ENCODE data around the gene MRPL23. TPM values are rescaled to one million over a fixed set of nuclear protein-coding genes. Genes with fewer than 3 reads are reported as not detected.

Gene MRPL23
- total RNA-seq, 2 experiments from 2014 or later: 134 to 145 TPM

- TF ChIP-seq, protein P1, sequence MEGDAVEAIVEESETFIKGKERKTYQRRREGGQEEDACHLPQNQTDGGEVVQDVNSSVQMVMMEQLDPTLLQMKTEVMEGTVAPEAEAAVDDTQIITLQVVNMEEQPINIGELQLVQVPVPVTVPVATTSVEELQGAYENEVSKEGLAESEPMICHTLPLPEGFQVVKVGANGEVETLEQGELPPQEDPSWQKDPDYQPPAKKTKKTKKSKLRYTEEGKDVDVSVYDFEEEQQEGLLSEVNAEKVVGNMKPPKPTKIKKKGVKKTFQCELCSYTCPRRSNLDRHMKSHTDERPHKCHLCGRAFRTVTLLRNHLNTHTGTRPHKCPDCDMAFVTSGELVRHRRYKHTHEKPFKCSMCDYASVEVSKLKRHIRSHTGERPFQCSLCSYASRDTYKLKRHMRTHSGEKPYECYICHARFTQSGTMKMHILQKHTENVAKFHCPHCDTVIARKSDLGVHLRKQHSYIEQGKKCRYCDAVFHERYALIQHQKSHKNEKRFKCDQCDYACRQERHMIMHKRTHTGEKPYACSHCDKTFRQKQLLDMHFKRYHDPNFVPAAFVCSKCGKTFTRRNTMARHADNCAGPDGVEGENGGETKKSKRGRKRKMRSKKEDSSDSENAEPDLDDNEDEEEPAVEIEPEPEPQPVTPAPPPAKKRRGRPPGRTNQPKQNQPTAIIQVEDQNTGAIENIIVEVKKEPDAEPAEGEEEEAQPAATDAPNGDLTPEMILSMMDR (IDR thresholded peaks at IDR 0.05): no peak
- no peak overlapping the region for H3K4me3 Mint-ChIP-seq
- no peaks in the 10 kb centered on the region for H3K27me3 Mint-ChIP-seq
- peaks cover 2% of the 10 kb centered on the region for H3K4me1 Mint-ChIP-seq (ENCODE audit: low read depth)
- ChIA-PET CTCF (interaction anchor here (0.6 to 2.0 kb wide), 2 partner anchors 47 to 251 kb away, joined by 3 to 5 read pairs; no protein-coding TSS in a partner anchor), POLR2A (interaction anchor here (0.7 to 0.8 kb wide), 2 partner anchors 68 to 114 kb away, joined by 3 read pairs; partner anchors contain the start of gene H19)
- no peak for DNase-seq
- no peaks in the 10 kb centered on the region for H3K9me3 Mint-ChIP-seq
- ATAC-seq: no peak
- no peak overlapping the region for H3K27ac Mint-ChIP-seq
- intact Hi-C loops (cut with micrococcal nuclease): no loop called here
- no peaks in the 10 kb centered on the region for H3K36me3 Mint-ChIP-seq (ENCODE audit: low read depth)
These were observed 17.3 kb upstream of the MRPL23 start for GRCh38 chr11:1929621-1930461.

DNA sequence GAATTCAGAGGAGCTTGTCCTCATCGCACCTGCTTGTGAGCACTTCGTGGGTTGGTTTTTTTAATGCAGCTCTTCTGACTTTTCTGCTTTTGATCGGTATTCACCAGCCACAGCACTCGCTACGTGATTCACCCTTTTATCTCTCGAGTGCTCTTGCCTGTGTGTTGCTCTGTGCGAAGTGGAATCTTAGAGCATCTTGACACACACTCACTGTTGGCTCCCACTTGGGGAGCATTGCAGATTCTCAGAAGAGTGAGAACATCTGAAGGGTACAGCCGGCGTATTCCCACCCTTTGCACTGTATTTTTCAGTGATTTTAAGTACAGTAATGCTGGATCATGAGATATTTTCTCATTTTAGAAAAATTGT lies 16.7 kb upstream of the MRPL23 start:
- CTCF ChIA-PET: interaction anchor here (0.6 kb wide), 1 partner anchor 252 kb away, joined by 3 read pairs; no protein-coding TSS in a partner anchor
- POLR2A ChIA-PET: interaction anchor here (0.7 kb wide), 1 partner anchor 114 kb away, joined by 3 read pairs; no protein-coding TSS in a partner anchor
- intact Hi-C loops (cut with micrococcal nuclease): no loop called here

DNA sequence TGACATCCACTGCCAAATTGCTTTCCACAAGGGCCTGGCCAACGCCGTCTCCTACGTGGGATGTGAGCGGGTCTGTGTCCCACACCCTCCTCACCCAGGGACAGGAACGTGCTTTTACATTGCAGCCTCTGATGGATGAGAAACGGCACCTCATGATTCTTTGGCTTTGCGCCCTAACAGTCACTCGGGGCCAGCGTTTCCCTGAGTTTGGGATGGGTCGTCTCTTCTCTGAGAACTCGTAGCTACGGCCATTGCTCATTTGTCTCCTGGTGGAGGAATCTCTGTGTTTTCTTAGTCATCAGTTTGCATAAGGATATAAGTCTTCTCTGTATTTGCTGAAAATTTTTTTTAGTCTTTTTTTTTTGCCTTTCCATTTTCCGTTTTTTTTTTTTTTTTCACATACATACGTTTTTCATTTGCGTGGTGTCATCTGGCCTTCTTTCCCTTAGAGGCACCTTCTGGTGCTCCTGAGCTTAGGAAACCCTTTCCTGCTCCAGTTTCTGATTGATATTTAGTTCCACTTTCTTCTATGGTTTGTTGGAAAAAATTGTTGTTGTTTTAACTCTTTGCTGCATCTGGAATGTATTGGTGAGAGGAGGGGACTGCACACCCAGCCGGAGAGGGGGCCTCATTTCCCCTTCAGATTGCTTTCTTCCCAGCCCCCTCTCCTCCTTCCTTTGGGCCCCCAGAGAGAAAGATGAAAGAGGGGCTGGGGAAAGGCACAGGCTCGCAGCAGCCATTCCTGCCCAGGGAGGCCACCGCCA lies 15.6 kb upstream of the MRPL23 start:
- H3K4me1 Mint-ChIP-seq (ENCODE audit: low read depth): peaks cover 2% of the 10 kb centered on the region
- CTCF ChIA-PET: interaction anchor here (1.2 kb wide), 1 partner anchor 49 kb away, joined by 3 read pairs; no protein-coding TSS in a partner anchor
- DNase-seq (no peak), ATAC-seq (no peak)
- H3K4me3 Mint-ChIP-seq: no peak overlapping the region
- H3K27ac Mint-ChIP-seq: no peak overlapping the region
- H3K36me3 Mint-ChIP-seq (ENCODE audit: low read depth): no peaks in the 10 kb centered on the region
- H3K27me3 Mint-ChIP-seq: no peaks in the 10 kb centered on the region
- no peaks in the 10 kb centered on the region for H3K9me3 Mint-ChIP-seq
- POLR2A ChIA-PET: no interaction called here
- intact Hi-C loops (cut with micrococcal nuclease): no loop called here
- TF ChIP-seq, protein P1 (IDR thresholded peaks at IDR 0.05): no peak

More for the DNA sequence above, 16.7 kb upstream of the MRPL23 start:
- Mint-ChIP-seq H3K27me3 (no peaks in the 10 kb centered on the region), H3K36me3 (ENCODE audit: low read depth) (no peaks in the 10 kb centered on the region), H3K27ac (no peak overlapping the region), H3K9me3 (no peaks in the 10 kb centered on the region), H3K4me3 (no peak overlapping the region), H3K4me1 (ENCODE audit: low read depth) (peaks cover 2% of the 10 kb centered on the region)
- DNase-seq: no peak
- ATAC-seq: peak; percentile 51
- TF ChIP-seq, protein P1 (IDR thresholded peaks at IDR 0.05): no peak

DNA sequence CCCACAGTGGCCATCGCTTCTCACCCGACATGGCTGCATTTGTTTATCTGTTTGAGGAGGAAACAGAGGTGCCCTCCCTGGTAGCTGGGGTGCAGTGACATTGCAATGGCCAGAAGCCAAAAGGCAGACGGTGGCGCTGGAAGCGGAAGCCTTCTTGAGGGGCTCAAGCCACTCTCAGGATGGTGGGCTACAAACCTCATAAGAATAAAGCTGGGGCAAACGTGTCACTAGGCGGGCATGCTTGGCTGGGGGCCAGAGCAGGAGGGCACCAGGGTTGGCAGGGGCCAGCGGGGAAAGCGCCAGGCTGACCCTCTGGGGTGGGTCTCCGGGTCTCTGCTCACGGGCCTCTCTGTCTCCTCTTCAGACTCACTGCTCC lies 15.0 kb upstream of the MRPL23 start:
- ChIA-PET CTCF (interaction anchor here (1.2 kb wide), 1 partner anchor 50 kb away, joined by 3 read pairs; no protein-coding TSS in a partner anchor), POLR2A (no interaction called here)
- DNase-seq (no peak), ATAC-seq (no peak)
- Mint-ChIP-seq H3K27ac (no peak overlapping the region), H3K9me3 (no peaks in the 10 kb centered on the region), H3K36me3 (ENCODE audit: low read depth) (no peaks in the 10 kb centered on the region), H3K4me3 (no peak overlapping the region), H3K27me3 (no peaks in the 10 kb centered on the region), H3K4me1 (ENCODE audit: low read depth) (peaks cover 2% of the 10 kb centered on the region)
- intact Hi-C loops (cut with micrococcal nuclease): no loop called here
- TF ChIP-seq, protein P1 (IDR thresholded peaks at IDR 0.05): no peak
